AG04450 (cell line): Measurements from ENCODE around the gene SMC5. TPM values are rescaled to one million over a fixed set of nuclear protein-coding genes. Genes with fewer than 3 reads are reported as not detected.

Source experiments
- CTCF ChIA-PET: fragments of 300-600, 350-600 bp; formaldehyde crosslinking; extraction: SDS; loops from one replicate; lab custom pipeline; 2022; ENCODE audit warnings: antibody characterized with exemption, inconsistent platforms; lab: Charles Lee
- POLR2A ChIA-PET: fragments of 350-600 bp; formaldehyde crosslinking; extraction: SDS; loops from one replicate; lab custom pipeline; 2021; ENCODE audit warnings: antibody characterized with exemption, inconsistent platforms; lab: Yijun Ruan, JAX
- DNase-seq: peaks from one replicate; pipeline ENCODE4 v3.0.0-alpha.2; 2011; ENCODE audit warnings: low read depth, low spot score
- H3K27ac ChIP-seq: one replicate; pipeline ENCODE4 v1.5.1; 2012; ENCODE audit warnings: low read depth, low read length, control low read depth
- H3K27me3 ChIP-seq: one replicate; pipeline ENCODE4 v1.6.0; 2012; ENCODE audit warnings: low read length; ENCODE audit not compliant: control insufficient read depth, insufficient read depth
- H3K4me3 ChIP-seq: 2 replicates; pipeline ENCODE4 v1.5.1; 2011; ENCODE audit warnings: mild to moderate bottlenecking, low read depth, low read length, control low read depth
- H3K9me3 ChIP-seq: 2 replicates; pipeline ENCODE4 v1.5.1; 2012; ENCODE audit warnings: low read length; ENCODE audit not compliant: control insufficient read depth, insufficient read depth
- polyA plus RNA-seq: library from polyadenylated mRNA; depleted of rRNA; stranded (reverse); fragments of >200 nt; gene quantifications from 2 replicates; pipeline ENCODE4 v1.2.3, GENCODE V29; 2011
- TF ChIP-seq, protein P1 (sequence below): IDR thresholded peaks from 2 replicates; pipeline ENCODE4 v1.5.1; 2011; ENCODE audit warnings: low read depth, low read length, control low read depth, inconsistent platforms

The SMC5 gene
- polyA plus RNA-seq, 1 experiment: 29.1 TPM

DNA sequence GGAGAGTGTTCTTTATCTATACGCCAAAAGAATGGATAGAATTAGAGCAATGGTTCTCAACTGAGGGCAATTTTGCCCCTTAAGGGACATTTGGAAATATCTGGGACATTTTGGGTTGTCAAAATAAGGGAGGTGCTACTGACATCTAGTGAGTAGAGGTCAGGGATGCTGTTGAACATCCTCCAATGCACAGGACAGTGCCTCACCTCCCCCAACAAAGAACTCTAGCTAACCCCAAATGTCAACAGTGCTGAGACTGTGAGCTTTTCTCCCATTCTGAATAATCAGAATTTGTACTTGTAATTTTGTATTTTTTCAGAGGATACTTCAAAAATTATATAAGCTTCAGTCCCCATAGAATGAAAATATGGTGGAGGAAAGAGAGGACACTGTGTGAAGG is 8.6 kb upstream of the SMC5 start:
- ChIA-PET POLR2A (no interaction called here), CTCF (interaction anchor here (1.0 kb wide), 1 partner anchor 353 kb away, joined by 3 read pairs; no protein-coding TSS in a partner anchor)
- no peak overlapping the region for H3K27ac ChIP-seq
- TF ChIP-seq, protein P1, sequence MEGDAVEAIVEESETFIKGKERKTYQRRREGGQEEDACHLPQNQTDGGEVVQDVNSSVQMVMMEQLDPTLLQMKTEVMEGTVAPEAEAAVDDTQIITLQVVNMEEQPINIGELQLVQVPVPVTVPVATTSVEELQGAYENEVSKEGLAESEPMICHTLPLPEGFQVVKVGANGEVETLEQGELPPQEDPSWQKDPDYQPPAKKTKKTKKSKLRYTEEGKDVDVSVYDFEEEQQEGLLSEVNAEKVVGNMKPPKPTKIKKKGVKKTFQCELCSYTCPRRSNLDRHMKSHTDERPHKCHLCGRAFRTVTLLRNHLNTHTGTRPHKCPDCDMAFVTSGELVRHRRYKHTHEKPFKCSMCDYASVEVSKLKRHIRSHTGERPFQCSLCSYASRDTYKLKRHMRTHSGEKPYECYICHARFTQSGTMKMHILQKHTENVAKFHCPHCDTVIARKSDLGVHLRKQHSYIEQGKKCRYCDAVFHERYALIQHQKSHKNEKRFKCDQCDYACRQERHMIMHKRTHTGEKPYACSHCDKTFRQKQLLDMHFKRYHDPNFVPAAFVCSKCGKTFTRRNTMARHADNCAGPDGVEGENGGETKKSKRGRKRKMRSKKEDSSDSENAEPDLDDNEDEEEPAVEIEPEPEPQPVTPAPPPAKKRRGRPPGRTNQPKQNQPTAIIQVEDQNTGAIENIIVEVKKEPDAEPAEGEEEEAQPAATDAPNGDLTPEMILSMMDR: no peak
- H3K27me3 ChIP-seq: no peaks in the 10 kb centered on the region
- no peak for DNase-seq
- no peak overlapping the region for H3K4me3 ChIP-seq
- no peaks in the 10 kb centered on the region for H3K9me3 ChIP-seq

- CTCF ChIA-PET: interaction anchor here (0.9 to 1.4 kb wide), 4 partner anchors 26 to 347 kb away, joined by 3 to 7 read pairs (median 4); no protein-coding TSS in a partner anchor
- POLR2A ChIA-PET: interaction anchor here (0.5 kb wide), 1 partner anchor 22 kb away, joined by 4 read pairs; no protein-coding TSS in a partner anchor
These were observed 3.3 kb upstream of the SMC5 start for GRCh38 chr9:70255486-70255885.

GRCh38 chr9:70256123-70256551 is 2.6 kb upstream of the SMC5 start:
- TF ChIP-seq, protein P1: no peak
- ChIA-PET CTCF (interaction anchor here (0.6 to 1.4 kb wide), 4 partner anchors 26 to 346 kb away, joined by 3 to 7 read pairs (median 4); no protein-coding TSS in a partner anchor), POLR2A (interaction anchor here (0.6 to 1.0 kb wide), 3 partner anchors 15 to 496 kb away, joined by 3 to 5 read pairs (median 4); no protein-coding TSS in a partner anchor)
- Histone ChIP-seq H3K27me3 (no peaks in the 10 kb centered on the region), H3K4me3 (peak overlapping the region; percentile 50), H3K27ac (peak overlapping the region; percentile 80), H3K9me3 (peaks cover 5% of the 10 kb centered on the region; the same call in 1 of the 2 replicates)
- peak; percentile 61 for DNase-seq

More at GRCh38 chr9:70255486-70255885, 3.3 kb upstream of the SMC5 start:
- peak overlapping the region; percentile 80 for H3K27ac ChIP-seq
- no peak for DNase-seq
- TF ChIP-seq, protein P1: no peak
- H3K27me3 ChIP-seq: no peaks in the 10 kb centered on the region
- H3K9me3 ChIP-seq: peaks cover 5% of the 10 kb centered on the region; the same call in 1 of the 2 replicates
- peak overlapping the region; percentile 50 for H3K4me3 ChIP-seq

DNA sequence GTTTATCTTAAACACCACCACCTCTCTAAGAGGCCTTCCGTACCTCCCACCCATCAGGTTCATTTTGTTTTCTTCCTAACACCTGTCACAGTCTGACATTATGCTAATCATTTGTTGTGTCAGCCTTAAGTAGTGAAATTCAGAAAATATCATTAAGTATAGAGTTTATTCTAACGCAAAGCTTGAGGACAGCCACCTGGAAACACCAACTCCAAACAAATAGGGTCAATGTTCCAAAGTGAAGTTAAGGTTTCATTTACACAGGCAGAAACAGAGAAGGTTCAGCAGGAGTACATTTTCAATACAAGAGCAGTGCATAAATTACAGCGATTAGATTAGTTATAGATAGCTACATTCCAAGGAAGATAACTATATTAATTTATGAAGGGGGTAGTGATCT is 1.3 kb upstream of the SMC5 start:
- POLR2A ChIA-PET: no interaction called here
- TF ChIP-seq, protein P1: no peak
- Histone ChIP-seq H3K27me3 (no peaks in the 10 kb centered on the region), H3K9me3 (peaks cover 5% of the 10 kb centered on the region; the same call in 1 of the 2 replicates), H3K4me3 (peak overlapping the region; percentile 85), H3K27ac (no peak overlapping the region)
- no peak for DNase-seq
- CTCF ChIA-PET: interaction anchor here (1.1 to 1.3 kb wide), 2 partner anchors 146 to 345 kb away, joined by 3 to 6 read pairs; no protein-coding TSS in a partner anchor
